GM19351 (cell line): ENCODE measurements around the gene RAB23.
A peak's percentile ranks its signal among the peaks of the same experiment; 100 is the strongest.

Experiments used
- ATAC-seq: cut with Tn5 transposase; IDR thresholded peaks from one replicate; pipeline ENCODE4 v1.9.1; 2021; ENCODE audit warnings: mild to moderate bottlenecking, moderate library complexity; ENCODE audit not compliant: unreplicated experiment

Gene RAB23

GRCh38 chr6:57183336-57183735 lies 38.8 kb downstream of the RAB23 start:
- ATAC-seq: no peak

- no peak for ATAC-seq
These were observed 40.1 kb downstream of the RAB23 start for GRCh38 chr6:57182017-57182432.

- no peak for ATAC-seq
These were observed 41.5 kb downstream of the RAB23 start for GRCh38 chr6:57180596-57180995.

- ATAC-seq: no peak
These were observed 44.4 kb downstream of the RAB23 start for GRCh38 chr6:57177545-57178265.

- no peak for ATAC-seq
These were observed 47.6 kb downstream of the RAB23 start for GRCh38 chr6:57174511-57174907.

GRCh38 chr6:57173886-57174510 lies 48.1 kb downstream of the RAB23 start:
- no peak for ATAC-seq

GRCh38 chr6:57173056-57173885 lies 48.8 kb downstream of the RAB23 start:
- peak; percentile 18 for ATAC-seq

GRCh38 chr6:57172136-57173055 lies 49.7 kb downstream of the RAB23 start, which contains the start of gene BAG2:
BAG2 (plus strand) TSS chr6:57172326; CDS start chr6:57172698, 372 bp downstream.
- peak; percentile 82 for ATAC-seq

- no peak for ATAC-seq
These were observed 57.0 kb downstream of the RAB23 start for GRCh38 chr6:57165080-57165479.

- no peak for ATAC-seq
These were observed 58.2 kb downstream of the RAB23 start for GRCh38 chr6:57163956-57164355.

- no peak for ATAC-seq
These were observed 59.6 kb downstream of the RAB23 start for GRCh38 chr6:57162516-57162915.

- ATAC-seq: no peak
These were observed 60.1 kb downstream of the RAB23 start for GRCh38 chr6:57162028-57162427.

- ATAC-seq: no peak
These were observed 63.0 kb downstream of the RAB23 start for GRCh38 chr6:57159127-57159526.

- no peak for ATAC-seq
These were observed 63.4 kb downstream of the RAB23 start for GRCh38 chr6:57158658-57159057.

GRCh38 chr6:57147955-57148858 lies 73.9 kb downstream of the RAB23 start:
- no peak for ATAC-seq

GRCh38 chr6:57147401-57147800 lies 74.7 kb downstream of the RAB23 start:
- no peak for ATAC-seq

- ATAC-seq: no peak
These were observed 78.4 kb downstream of the RAB23 start for GRCh38 chr6:57143690-57144089.

GRCh38 chr6:57142178-57142525 lies 80.0 kb downstream of the RAB23 start:
- ATAC-seq: no peak

GRCh38 chr6:57141451-57142177 lies 80.5 kb downstream of the RAB23 start:
- ATAC-seq: no peak
